Thoracic aorta (tissue), 2 donors: ENCODE results near the gene TEX261. TPM values are rescaled to one million over a fixed set of nuclear protein-coding genes. Genes with fewer than 3 reads are reported as not detected.

ENCODE experiments used
- ATAC-seq: fragments of 150-250 bp; one replicate; pipeline ENCODE4 v1.8.0; 2017; ENCODE audit warnings: low read depth; ENCODE audit not compliant: insufficient number of reproducible peaks, low FRiP score
- DNase-seq: peaks from one replicate; pipeline ENCODE4 v3.0.0-alpha.2; 2020; ENCODE audit warnings: low spot score
- H3K27ac ChIP-seq, 2 donors: fragments of 200-600 bp; sonication (generic); 1 replicate in 1 of 2; 2 replicates in 1 of 2; pipeline ENCODE4 v1.5.1; 2016; ENCODE audit warnings: mild to moderate bottlenecking in 2 of 2, moderate library complexity in 2 of 2
- H3K27me3 ChIP-seq: fragments of 200-600 bp; sonication (generic); replicated peaks from 2 replicates; pipeline ENCODE4 v1.6.0; 2016; ENCODE audit warnings: mild to moderate bottlenecking; ENCODE audit not compliant: insufficient read depth
- H3K36me3 ChIP-seq: fragments of 200-600 bp; sonication (generic); one replicate; pipeline ENCODE4 v1.5.1; 2016
- H3K4me1 ChIP-seq, 2 donors: fragments of 200-600 bp; sonication (generic); 1 replicate in 1 of 2; 2 replicates in 1 of 2; pipeline versions ENCODE4 v1.5.1 to v1.6.0; 2016; ENCODE audit warnings: low read depth in 2 of 2, mild to moderate bottlenecking in 1 of 2; ENCODE audit not compliant: control insufficient read depth in 1 of 2
- H3K4me3 ChIP-seq: fragments of 200-600 bp; sonication (generic); 2 replicates; pipeline ENCODE4 v1.5.1; 2016; ENCODE audit warnings: mild to moderate bottlenecking
- H3K9me3 ChIP-seq: fragments of 200-600 bp; sonication (generic); 2 replicates; pipeline ENCODE4 v1.5.1; 2016
- total RNA-seq, 2 donors: library from RNA; depleted of rRNA; stranded (reverse); fragments of >200 nt; gene quantifications; one replicate each; pipeline versions ENCODE4 v1.1.0 to v1.2.3, GENCODE V29; 2016
- TF ChIP-seq, protein P1 (sequence below): fragments of 200-600 bp; sonication (generic); IDR thresholded peaks from one replicate; pipeline ENCODE4 v1.5.1; 2019; ENCODE audit warnings: antibody characterized with exemption

TEX261 gene
- total RNA-seq, 2 donors from 2014 or later = 35.9 to 45.1 TPM

DNA sequence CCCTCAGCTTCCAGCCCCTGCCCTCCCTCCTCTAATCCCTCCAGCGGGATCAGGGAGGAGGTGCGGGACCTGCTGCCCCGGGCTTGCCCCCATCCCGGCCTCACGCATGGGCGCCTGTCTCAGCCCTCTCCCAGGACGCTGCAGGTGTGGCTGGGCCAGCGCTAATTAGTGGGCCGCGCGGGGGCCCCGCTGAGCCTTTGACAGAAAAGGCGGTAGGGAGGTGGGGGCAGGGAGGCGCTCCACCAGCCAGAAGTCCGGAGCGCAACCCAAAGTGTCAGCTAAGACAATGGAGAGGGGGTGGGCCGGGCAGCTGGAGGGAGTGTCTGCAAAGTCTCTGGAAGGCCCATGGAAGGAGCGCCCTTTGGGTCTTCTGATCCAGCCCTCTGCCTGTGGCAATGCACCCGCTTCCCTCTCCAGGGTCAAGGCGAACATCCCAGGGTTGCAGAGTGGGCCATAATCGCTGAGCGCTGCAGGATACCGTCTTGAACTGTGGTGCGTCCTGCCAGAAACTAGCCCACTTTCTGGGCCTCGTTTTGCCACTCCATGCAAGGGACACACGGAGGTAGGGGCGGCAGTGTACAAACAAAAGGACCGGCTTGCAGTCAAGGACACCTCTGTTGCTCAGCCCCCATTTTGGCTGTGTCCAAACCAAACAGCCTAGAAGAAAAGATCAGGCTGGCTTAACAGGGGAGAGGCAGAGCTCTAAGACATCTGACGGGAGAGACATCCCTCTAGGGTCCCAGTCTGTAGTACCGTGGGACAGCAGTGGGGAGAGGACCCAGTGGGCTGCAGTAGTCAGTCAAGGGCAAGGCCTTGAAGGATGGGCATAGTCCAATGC, 55.5 kb downstream of the TEX261 start:
- no peaks in the 10 kb centered on the region for H3K9me3 ChIP-seq
- H3K36me3 ChIP-seq = no peaks in the 10 kb centered on the region
- peaks cover 7% of the 10 kb centered on the region for H3K27me3 ChIP-seq
- ATAC-seq (no peak), DNase-seq (no peak)
- H3K27ac ChIP-seq = no peak overlapping the region
- no peaks in the 10 kb centered on the region for H3K4me1 ChIP-seq
- TF ChIP-seq, protein P1, sequence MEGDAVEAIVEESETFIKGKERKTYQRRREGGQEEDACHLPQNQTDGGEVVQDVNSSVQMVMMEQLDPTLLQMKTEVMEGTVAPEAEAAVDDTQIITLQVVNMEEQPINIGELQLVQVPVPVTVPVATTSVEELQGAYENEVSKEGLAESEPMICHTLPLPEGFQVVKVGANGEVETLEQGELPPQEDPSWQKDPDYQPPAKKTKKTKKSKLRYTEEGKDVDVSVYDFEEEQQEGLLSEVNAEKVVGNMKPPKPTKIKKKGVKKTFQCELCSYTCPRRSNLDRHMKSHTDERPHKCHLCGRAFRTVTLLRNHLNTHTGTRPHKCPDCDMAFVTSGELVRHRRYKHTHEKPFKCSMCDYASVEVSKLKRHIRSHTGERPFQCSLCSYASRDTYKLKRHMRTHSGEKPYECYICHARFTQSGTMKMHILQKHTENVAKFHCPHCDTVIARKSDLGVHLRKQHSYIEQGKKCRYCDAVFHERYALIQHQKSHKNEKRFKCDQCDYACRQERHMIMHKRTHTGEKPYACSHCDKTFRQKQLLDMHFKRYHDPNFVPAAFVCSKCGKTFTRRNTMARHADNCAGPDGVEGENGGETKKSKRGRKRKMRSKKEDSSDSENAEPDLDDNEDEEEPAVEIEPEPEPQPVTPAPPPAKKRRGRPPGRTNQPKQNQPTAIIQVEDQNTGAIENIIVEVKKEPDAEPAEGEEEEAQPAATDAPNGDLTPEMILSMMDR = no peak
- no peak overlapping the region for H3K4me3 ChIP-seq

- DNase-seq (no peak), ATAC-seq (no peak)
- Histone ChIP-seq H3K27me3 (peaks cover 7% of the 10 kb centered on the region), H3K4me1 (no peaks in the 10 kb centered on the region), H3K27ac (no peak overlapping the region), H3K9me3 (no peaks in the 10 kb centered on the region), H3K4me3 (no peak overlapping the region), H3K36me3 (no peaks in the 10 kb centered on the region)
- TF ChIP-seq, protein P1 = no peak
These were observed 56.1 kb downstream of the TEX261 start for GRCh38 chr2:70938586-70938950.

- Histone ChIP-seq H3K4me1 (no peaks in the 10 kb centered on the region), H3K36me3 (no peaks in the 10 kb centered on the region), H3K9me3 (no peaks in the 10 kb centered on the region), H3K27me3 (peaks cover 7% of the 10 kb centered on the region), H3K27ac (no peak overlapping the region), H3K4me3 (no peak overlapping the region)
- ATAC-seq = no peak
- no peak for DNase-seq
- TF ChIP-seq, protein P1 = no peak
These were observed 56.6 kb downstream of the TEX261 start for GRCh38 chr2:70937866-70938585.

DNA sequence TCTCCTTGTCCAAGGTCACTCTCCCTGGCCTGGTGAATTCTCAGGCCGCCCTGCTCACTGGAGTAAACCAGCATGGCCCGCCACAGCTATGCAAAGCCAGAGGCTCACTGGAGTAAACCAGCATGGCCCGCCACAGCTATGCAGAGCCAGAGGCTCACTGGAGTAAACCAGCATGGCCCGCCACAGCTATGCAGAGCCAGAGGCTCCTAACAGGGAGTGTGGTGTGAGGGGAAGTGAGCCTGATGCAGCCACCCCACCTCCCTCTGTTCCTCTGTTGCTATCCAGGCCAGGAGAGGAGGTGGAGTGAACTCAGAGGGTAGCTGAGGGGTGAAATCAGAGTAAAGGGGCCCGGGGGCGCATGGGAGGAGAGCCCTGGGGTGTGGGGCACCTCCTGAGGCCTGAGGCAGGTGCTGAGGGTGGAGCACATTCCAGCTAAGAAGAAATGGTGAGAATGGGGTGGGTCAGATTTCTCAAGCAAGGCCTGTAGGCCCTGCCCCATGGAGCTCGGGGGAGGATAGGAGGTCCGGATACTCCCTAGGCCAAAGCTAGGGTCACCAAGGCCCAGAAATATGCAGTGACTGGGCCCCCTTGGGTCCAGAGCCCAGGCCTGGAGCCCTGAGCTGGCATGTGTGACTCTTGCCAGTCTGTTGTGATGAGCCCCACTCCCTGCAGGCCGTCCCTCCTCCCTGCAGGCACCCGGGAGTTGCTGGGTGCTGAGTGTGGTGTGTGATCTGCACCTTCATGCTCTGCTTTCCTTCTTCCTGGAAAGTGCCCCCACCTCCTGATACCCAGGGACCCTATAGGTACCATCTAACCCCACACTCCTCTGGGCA, 57.5 kb downstream of the TEX261 start:
- Histone ChIP-seq H3K36me3 (no peaks in the 10 kb centered on the region), H3K4me3 (no peak overlapping the region), H3K27me3 (peaks cover 7% of the 10 kb centered on the region), H3K9me3 (no peaks in the 10 kb centered on the region), H3K27ac (no peak overlapping the region), H3K4me1 (no peaks in the 10 kb centered on the region)
- DNase-seq (no peak), ATAC-seq (no peak)
- TF ChIP-seq, protein P1 = no peak
